ENCODE results near the gene SPIRE2. TPM values are rescaled to one million over a fixed set of nuclear protein-coding genes. Genes with fewer than 3 reads are reported as not detected.
"Not testable (repeated sequence)": the region's sequence is repeated elsewhere in the genome, so short reads cannot be mapped to it uniquely, and the experiment has no call there.

The SPIRE2 gene
- total RNA-seq, 1 donor from 2014 or later, result 24.2 TPM

DNA sequence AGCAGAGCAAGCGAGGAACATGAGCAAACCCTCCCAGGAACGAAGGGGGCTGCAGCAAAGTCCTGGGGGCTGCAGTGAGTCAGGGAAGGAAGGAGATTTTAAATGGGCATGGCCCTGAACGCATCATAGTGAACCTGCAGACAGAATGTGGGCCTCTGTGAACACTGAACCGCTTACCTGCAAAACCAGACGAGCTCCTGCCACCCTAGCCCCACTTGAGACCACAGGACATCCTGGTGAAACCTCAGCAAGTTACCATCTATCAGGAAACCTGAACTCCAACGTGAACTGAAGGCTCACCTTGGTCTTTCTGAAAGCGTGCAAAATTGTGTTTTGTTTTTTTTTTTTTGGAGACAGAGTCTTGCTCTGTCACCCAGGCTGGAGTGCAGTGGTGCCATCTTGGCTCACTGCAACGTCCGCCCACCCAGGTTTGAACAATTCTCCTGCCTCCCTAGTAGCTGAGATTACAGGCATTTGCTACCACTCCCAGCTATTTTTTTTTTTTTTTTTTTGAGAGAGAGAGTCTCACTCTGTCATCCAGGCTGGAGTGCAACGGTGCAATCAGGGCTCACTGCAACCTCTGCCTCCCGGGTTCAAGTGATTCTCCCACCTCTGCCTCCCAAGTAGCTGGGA is 42.6 kb upstream of the SPIRE2 start:
- Mint-ChIP-seq H3K27ac (no peak overlapping the region), H3K36me3 (ENCODE audit: insufficient read depth) (peaks cover 21% of the 10 kb centered on the region), H3K4me3 (ENCODE audit: low read depth) (no peak overlapping the region), H3K9me3 (ENCODE audit: low read depth) (no peaks in the 10 kb centered on the region), H3K4me1 (ENCODE audit: low read depth) (no peaks in the 10 kb centered on the region), H3K27me3 (no peaks in the 10 kb centered on the region)
- no peak for DNase-seq (ENCODE audit: low spot score, unreplicated experiment)
- TF ChIP-seq, protein P1, sequence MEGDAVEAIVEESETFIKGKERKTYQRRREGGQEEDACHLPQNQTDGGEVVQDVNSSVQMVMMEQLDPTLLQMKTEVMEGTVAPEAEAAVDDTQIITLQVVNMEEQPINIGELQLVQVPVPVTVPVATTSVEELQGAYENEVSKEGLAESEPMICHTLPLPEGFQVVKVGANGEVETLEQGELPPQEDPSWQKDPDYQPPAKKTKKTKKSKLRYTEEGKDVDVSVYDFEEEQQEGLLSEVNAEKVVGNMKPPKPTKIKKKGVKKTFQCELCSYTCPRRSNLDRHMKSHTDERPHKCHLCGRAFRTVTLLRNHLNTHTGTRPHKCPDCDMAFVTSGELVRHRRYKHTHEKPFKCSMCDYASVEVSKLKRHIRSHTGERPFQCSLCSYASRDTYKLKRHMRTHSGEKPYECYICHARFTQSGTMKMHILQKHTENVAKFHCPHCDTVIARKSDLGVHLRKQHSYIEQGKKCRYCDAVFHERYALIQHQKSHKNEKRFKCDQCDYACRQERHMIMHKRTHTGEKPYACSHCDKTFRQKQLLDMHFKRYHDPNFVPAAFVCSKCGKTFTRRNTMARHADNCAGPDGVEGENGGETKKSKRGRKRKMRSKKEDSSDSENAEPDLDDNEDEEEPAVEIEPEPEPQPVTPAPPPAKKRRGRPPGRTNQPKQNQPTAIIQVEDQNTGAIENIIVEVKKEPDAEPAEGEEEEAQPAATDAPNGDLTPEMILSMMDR (IDR thresholded peaks at IDR 0.05; ENCODE audit: unreplicated experiment), result no peak

- peaks cover 22% of the 10 kb centered on the region for H3K36me3 Mint-ChIP-seq (ENCODE audit: insufficient read depth)
- no peak for DNase-seq (ENCODE audit: low spot score, unreplicated experiment)
- no peaks in the 10 kb centered on the region for H3K4me1 Mint-ChIP-seq (ENCODE audit: low read depth)
- no peaks in the 10 kb centered on the region for H3K27me3 Mint-ChIP-seq
- H3K9me3 Mint-ChIP-seq (ENCODE audit: low read depth), result no peaks in the 10 kb centered on the region
- H3K4me3 Mint-ChIP-seq (ENCODE audit: low read depth), result no peak overlapping the region
- TF ChIP-seq, protein P1 (IDR thresholded peaks at IDR 0.05; ENCODE audit: unreplicated experiment), result no peak
- H3K27ac Mint-ChIP-seq, result no peak overlapping the region
These were observed 41.6 kb upstream of the SPIRE2 start for GRCh38 chr16:89786474-89787364.

DNA sequence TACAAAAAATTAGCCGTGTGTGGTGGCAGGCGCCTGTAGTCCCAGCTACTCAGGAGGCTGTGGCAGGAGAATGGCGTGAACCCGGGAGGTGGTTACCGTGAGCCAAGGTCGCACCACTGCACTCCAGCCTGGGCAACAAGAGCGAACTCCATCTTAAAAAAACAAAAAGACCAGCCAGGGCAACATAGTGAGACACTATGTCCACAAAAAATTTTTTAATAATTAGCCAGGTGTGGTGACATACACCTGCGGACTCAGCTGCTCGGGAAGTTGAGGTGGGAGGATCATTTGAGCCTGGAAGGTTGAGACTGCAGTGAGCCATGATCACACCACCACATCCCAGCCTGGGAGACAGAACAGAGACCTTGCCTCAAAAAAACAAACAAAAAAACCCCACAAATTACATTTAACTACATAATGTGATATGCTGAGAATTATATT is 40.9 kb upstream of the SPIRE2 start:
- DNase-seq (ENCODE audit: low spot score, unreplicated experiment), result no peak
- TF ChIP-seq, protein P1 (IDR thresholded peaks at IDR 0.05; ENCODE audit: unreplicated experiment), result no peak
- Mint-ChIP-seq H3K27ac (no peak overlapping the region), H3K4me1 (ENCODE audit: low read depth) (no peaks in the 10 kb centered on the region), H3K27me3 (no peaks in the 10 kb centered on the region), H3K36me3 (ENCODE audit: insufficient read depth) (peaks cover 26% of the 10 kb centered on the region), H3K4me3 (ENCODE audit: low read depth) (no peak overlapping the region), H3K9me3 (ENCODE audit: low read depth) (no peaks in the 10 kb centered on the region)

GRCh38 chr16:89791278-89791995 is 36.8 kb upstream of the SPIRE2 start:
- Mint-ChIP-seq H3K4me1 (ENCODE audit: low read depth) (no peaks in the 10 kb centered on the region), H3K9me3 (ENCODE audit: low read depth) (no peaks in the 10 kb centered on the region), H3K27me3 (no peaks in the 10 kb centered on the region), H3K4me3 (ENCODE audit: low read depth) (no peak overlapping the region), H3K36me3 (ENCODE audit: insufficient read depth) (peaks cover 25% of the 10 kb centered on the region), H3K27ac (no peak overlapping the region)
- DNase-seq (ENCODE audit: low spot score, unreplicated experiment), result no peak
- TF ChIP-seq, protein P1 (IDR thresholded peaks at IDR 0.05; ENCODE audit: unreplicated experiment), result no peak

DNA sequence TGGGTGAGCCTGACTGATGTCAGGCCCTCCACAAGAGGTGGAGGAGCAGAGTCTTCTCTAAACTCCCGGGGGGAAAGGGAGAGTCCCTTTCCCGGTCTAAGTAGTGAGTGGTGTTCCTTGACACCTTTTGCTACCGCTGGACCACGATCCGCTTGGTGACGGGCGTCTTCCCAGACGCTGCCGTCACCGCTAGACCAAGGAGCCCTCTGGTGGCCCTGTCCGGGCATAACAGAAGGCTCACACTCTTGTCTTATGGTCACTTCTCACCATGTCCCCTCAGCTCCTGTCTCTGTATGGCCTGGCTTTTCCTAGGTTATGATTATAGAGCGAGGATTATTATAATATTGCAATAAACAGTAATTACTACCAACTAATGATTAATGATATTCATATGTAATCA is 35.2 kb upstream of the SPIRE2 start:
- H3K36me3 Mint-ChIP-seq (ENCODE audit: insufficient read depth), result peaks cover 20% of the 10 kb centered on the region
- H3K27ac Mint-ChIP-seq; H3K4me1 Mint-ChIP-seq (ENCODE audit: low read depth); H3K9me3 Mint-ChIP-seq (ENCODE audit: low read depth); H3K4me3 Mint-ChIP-seq (ENCODE audit: low read depth); H3K27me3 Mint-ChIP-seq: not testable (repeated sequence)
- peak; percentile 34 for DNase-seq (ENCODE audit: low spot score, unreplicated experiment)
- TF ChIP-seq, protein P1 (IDR thresholded peaks at IDR 0.05; ENCODE audit: unreplicated experiment), result peak; percentile 67
